ENCODE results near the gene LDLR. TPM values are rescaled to one million over a fixed set of nuclear protein-coding genes. Genes with fewer than 3 reads are reported as not detected.

LDLR gene
- total and polyA plus RNA-seq, 2 experiments from 2014 or later = 13.8 to 29.6 TPM

- in situ Hi-C loops (cut with MboI) = no loop called here
- TF ChIP-seq EZH2phosphoT487 (IDR thresholded peaks at IDR 0.05; ENCODE audit: insufficient read depth, low read depth) (no peak), EZH2 (IDR thresholded peaks at IDR 0.05; ENCODE audit: insufficient read depth, poor library complexity, severe bottlenecking) (no peak)
- no peak overlapping the region for H2AFZ ChIP-seq
- no peaks in the 10 kb centered on the region for H3K27me3 ChIP-seq (replicated peaks; ENCODE audit: insufficient read depth)
- H3K36me3 ChIP-seq (ENCODE audit: low read depth) = no peaks in the 10 kb centered on the region
- H4K20me1 ChIP-seq (ENCODE audit: insufficient read depth) = no peaks in the 10 kb centered on the region
- H3K9ac ChIP-seq = no peak overlapping the region
- no peak overlapping the region for H3K4me3 ChIP-seq
- no peaks in the 10 kb centered on the region for H3K9me2 ChIP-seq (ENCODE audit: insufficient read depth)
- H3K27ac ChIP-seq = no peak overlapping the region
- no peaks in the 10 kb centered on the region for H3K4me1 ChIP-seq (ENCODE audit: insufficient read depth)
- H3K9me3 ChIP-seq (ENCODE audit: low read depth) = no peaks in the 10 kb centered on the region
- no peaks in the 10 kb centered on the region for H3F3A ChIP-seq (ENCODE audit: insufficient read depth)
- WGBS, 2 experiments (ENCODE audit: low coverage in 1 of 2, low lambda C conversion rate in 2 of 2, missing lambda C conversion rate in 2 of 2) = 79 to 84% methylated on average over 4 of the region's 4 CpGs
- H3K4me2 ChIP-seq (ENCODE audit: unreplicated experiment) = no peak overlapping the region
- H3K79me2 ChIP-seq (ENCODE audit: insufficient read depth) = no peaks in the 10 kb centered on the region
- no peak for DNase-seq
Observed at GRCh38 chr19:11053817-11054195, 35.5 kb upstream of the LDLR start.

GRCh38 chr19:11054200-11054599 is 35.1 kb upstream of the LDLR start:
- Histone ChIP-seq H3K4me1 (ENCODE audit: insufficient read depth) (no peaks in the 10 kb centered on the region), H3K27ac (no peak overlapping the region), H3K9me2 (ENCODE audit: insufficient read depth) (no peaks in the 10 kb centered on the region), H2AFZ (no peak overlapping the region), H3K36me3 (ENCODE audit: low read depth) (no peaks in the 10 kb centered on the region), H3K9me3 (ENCODE audit: low read depth) (no peaks in the 10 kb centered on the region), H4K20me1 (ENCODE audit: insufficient read depth) (no peaks in the 10 kb centered on the region), H3K79me2 (ENCODE audit: insufficient read depth) (no peaks in the 10 kb centered on the region), H3F3A (ENCODE audit: insufficient read depth) (no peaks in the 10 kb centered on the region), H3K27me3 (replicated peaks; ENCODE audit: insufficient read depth) (no peaks in the 10 kb centered on the region), H3K9ac (no peak overlapping the region), H3K4me3 (no peak overlapping the region), H3K4me2 (ENCODE audit: unreplicated experiment) (no peak overlapping the region)
- no peak for DNase-seq
- in situ Hi-C loops (cut with MboI) = no loop called here
- 91 to 92% methylated on average over 8 of the region's 8 CpGs for WGBS, 2 experiments (ENCODE audit: low coverage in 1 of 2, low lambda C conversion rate in 2 of 2, missing lambda C conversion rate in 2 of 2)
- TF ChIP-seq EZH2 (IDR thresholded peaks at IDR 0.05; ENCODE audit: insufficient read depth, poor library complexity, severe bottlenecking) = no peak
- no peak for TF ChIP-seq EZH2phosphoT487 (IDR thresholded peaks at IDR 0.05; ENCODE audit: insufficient read depth, low read depth)

DNA sequence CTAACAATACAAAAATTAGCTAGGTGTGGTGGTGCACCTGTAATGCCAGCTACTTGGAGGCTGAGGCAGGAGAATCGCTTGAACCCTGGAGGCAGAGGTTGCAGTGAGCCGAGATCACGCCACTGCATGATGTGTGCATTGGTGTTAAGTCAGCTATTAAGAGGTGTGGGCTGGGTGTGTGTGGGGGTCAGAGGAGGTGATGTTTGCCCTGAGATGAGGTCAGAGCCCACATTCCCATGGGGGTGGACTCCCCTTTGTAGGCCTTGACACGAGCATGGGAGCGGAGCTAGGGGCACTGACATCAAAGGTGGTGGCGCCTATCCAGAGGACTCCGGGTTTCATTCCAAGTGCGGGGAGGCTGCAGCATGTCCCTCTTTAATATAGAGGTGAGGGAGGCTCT is 34.6 kb upstream of the LDLR start:
- DNase-seq = no peak
- no peaks in the 10 kb centered on the region; the same call in 1 of the 2 replicates for H3K36me3 ChIP-seq (ENCODE audit: low read depth)
- in situ Hi-C loops (cut with MboI) = no loop called here

GRCh38 chr19:11058246-11059030 is 30.8 kb upstream of the LDLR start:
- Histone ChIP-seq H3K9me2 (ENCODE audit: insufficient read depth) (no peaks in the 10 kb centered on the region), H4K20me1 (ENCODE audit: insufficient read depth) (no peaks in the 10 kb centered on the region), H3K4me1 (ENCODE audit: insufficient read depth) (no peaks in the 10 kb centered on the region), H3K4me2 (ENCODE audit: unreplicated experiment) (no peak overlapping the region), H3K79me2 (ENCODE audit: insufficient read depth) (no peaks in the 10 kb centered on the region), H3K4me3 (no peak overlapping the region), H3K9ac (no peak overlapping the region), H3F3A (ENCODE audit: insufficient read depth) (no peaks in the 10 kb centered on the region), H3K9me3 (ENCODE audit: low read depth) (no peaks in the 10 kb centered on the region), H3K36me3 (ENCODE audit: low read depth) (peaks cover 6% of the 10 kb centered on the region; the same call in 1 of the 2 replicates), H3K27me3 (replicated peaks; ENCODE audit: insufficient read depth) (no peaks in the 10 kb centered on the region), H3K27ac (no peak overlapping the region), H2AFZ (no peak overlapping the region)
- DNase-seq = no peak
- in situ Hi-C loops (cut with MboI) = no loop called here
- WGBS, 2 experiments (ENCODE audit: low coverage in 1 of 2, low lambda C conversion rate in 2 of 2, missing lambda C conversion rate in 2 of 2) = 96 to 99% methylated on average over 29 to 34 of the region's 34 CpGs
- TF ChIP-seq EZH2phosphoT487 (IDR thresholded peaks at IDR 0.05; ENCODE audit: insufficient read depth, low read depth) = no peak
- TF ChIP-seq EZH2 (IDR thresholded peaks at IDR 0.05; ENCODE audit: insufficient read depth, poor library complexity, severe bottlenecking) = no peak

More for the DNA sequence above, 34.6 kb upstream of the LDLR start:
- Histone ChIP-seq H3K79me2 (ENCODE audit: insufficient read depth) (no peaks in the 10 kb centered on the region), H3K27ac (no peak overlapping the region), H4K20me1 (ENCODE audit: insufficient read depth) (no peaks in the 10 kb centered on the region), H2AFZ (no peak overlapping the region), H3K4me1 (ENCODE audit: insufficient read depth) (no peaks in the 10 kb centered on the region), H3K9me3 (ENCODE audit: low read depth) (no peaks in the 10 kb centered on the region), H3K9ac (no peak overlapping the region), H3F3A (ENCODE audit: insufficient read depth) (no peaks in the 10 kb centered on the region), H3K4me3 (no peak overlapping the region), H3K9me2 (ENCODE audit: insufficient read depth) (no peaks in the 10 kb centered on the region), H3K27me3 (replicated peaks; ENCODE audit: insufficient read depth) (no peaks in the 10 kb centered on the region), H3K4me2 (ENCODE audit: unreplicated experiment) (no peak overlapping the region)
- no peak for TF ChIP-seq EZH2phosphoT487 (IDR thresholded peaks at IDR 0.05; ENCODE audit: insufficient read depth, low read depth)
- no peak for TF ChIP-seq EZH2 (IDR thresholded peaks at IDR 0.05; ENCODE audit: insufficient read depth, poor library complexity, severe bottlenecking)
- 92 to 95% methylated on average over 8 of the region's 8 CpGs for WGBS, 2 experiments (ENCODE audit: low coverage in 1 of 2, low lambda C conversion rate in 2 of 2, missing lambda C conversion rate in 2 of 2)

Measured in GM23248 (cell line).